A673 (cell line): ENCODE results near the gene CEACAM3.
A peak's percentile ranks its signal among the peaks of the same experiment; 100 is the strongest.

Experiments used
- CTCF ChIP-seq: fragments of 300-800, 200-600 bp; sonication (generic); conservative IDR thresholded peaks from 2 replicates; pipeline ENCODE4 v1.5.1; 2017; ENCODE audit warnings: low read depth, mild to moderate bottlenecking, antibody characterized with exemption, low read length, moderate library complexity, mixed read lengths
- EZH2 ChIP-seq: fragments of 200-600 bp; sonication (generic); IDR thresholded peaks from 2 replicates; pipeline ENCODE4 v1.6.1; 2017; ENCODE audit warnings: borderline replicate concordance, low read depth, mild to moderate bottlenecking, mixed read lengths, antibody characterized with exemption, low read length; ENCODE audit not compliant: poor library complexity, severe bottlenecking

- TF ChIP-seq CTCF (peak; percentile 86), EZH2 (no peak)
Observed at GRCh38 chr19:41753159-41753558, 43.2 kb upstream of the CEACAM3 start.
